ENCODE results near the gene MC1R.

DNA sequence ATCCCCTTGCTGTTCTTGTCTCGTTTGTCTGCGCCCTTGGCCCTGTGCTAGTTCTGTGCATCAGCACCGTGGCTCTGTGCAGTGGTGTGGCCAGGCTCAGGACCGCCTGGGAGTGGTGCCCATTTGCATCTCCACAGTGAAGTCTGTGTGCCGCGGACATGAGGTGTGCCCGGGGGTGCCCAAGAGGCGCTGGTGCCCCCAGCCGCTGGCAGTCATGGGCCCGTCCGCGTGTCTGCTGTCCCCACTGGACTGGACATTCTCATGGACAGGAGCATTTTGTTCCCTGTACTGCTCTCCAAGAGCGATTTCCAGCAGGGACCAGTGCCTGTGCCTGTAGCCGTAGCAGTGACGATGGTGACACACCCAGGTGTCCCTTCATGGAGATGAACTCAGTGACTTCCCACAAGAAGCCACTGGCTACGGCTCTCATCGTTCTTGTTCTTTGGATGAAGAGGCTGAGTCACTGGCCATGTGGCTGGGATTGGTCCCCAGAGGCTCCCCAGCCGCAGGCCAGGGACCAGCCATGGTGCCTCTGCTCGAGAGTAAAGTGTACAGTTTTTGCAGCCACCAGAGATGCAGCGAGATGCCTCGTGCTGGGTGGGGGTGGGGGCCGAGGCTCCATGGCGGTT, 13.0 kb upstream of the MC1R start:
- TF ChIP-seq CTCF (conservative IDR thresholded peaks at IDR 0.05; ENCODE audit: low read length) (no peak), EZH2phosphoT487 (IDR thresholded peaks at IDR 0.05; ENCODE audit: borderline replicate concordance, low read depth, low read length) (no peak)

Measured in OCI-LY7 (cell line).